Endothelial cell of hepatic sinusoid (primary cell): ENCODE measurements around the gene HTR3E.

Experiments
- in situ Hi-C: cut with HindIII; loops from 2 replicates; pipeline ENCODE4 v1.10.0; 2017; ENCODE audit warnings: low sequenced_read_pairs

The HTR3E gene

DNA sequence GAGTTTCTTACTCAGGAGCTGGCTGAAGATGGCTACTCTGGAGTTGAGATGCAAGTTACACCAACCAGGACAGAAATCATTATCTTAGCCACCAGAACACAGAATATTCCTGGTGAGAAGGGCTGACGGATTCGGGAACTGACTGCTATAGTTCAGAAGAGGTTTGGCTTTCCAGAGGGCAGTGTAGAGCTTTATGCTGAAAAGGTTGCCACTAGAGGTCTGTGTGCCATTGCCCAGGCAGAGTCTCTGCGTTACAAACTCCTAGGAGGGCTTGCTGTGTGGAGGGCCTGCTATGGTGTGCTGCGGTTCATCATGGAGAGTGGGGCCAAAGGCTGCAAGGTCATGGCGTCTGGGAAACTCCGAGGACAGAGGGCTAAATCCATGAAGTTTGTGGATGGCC, 52.9 kb downstream of the HTR3E start:
- in situ Hi-C loops = loop anchor here (5.0 kb wide), 2 partner anchors 43 to 57 kb away; no protein-coding TSS in a partner anchor

DNA sequence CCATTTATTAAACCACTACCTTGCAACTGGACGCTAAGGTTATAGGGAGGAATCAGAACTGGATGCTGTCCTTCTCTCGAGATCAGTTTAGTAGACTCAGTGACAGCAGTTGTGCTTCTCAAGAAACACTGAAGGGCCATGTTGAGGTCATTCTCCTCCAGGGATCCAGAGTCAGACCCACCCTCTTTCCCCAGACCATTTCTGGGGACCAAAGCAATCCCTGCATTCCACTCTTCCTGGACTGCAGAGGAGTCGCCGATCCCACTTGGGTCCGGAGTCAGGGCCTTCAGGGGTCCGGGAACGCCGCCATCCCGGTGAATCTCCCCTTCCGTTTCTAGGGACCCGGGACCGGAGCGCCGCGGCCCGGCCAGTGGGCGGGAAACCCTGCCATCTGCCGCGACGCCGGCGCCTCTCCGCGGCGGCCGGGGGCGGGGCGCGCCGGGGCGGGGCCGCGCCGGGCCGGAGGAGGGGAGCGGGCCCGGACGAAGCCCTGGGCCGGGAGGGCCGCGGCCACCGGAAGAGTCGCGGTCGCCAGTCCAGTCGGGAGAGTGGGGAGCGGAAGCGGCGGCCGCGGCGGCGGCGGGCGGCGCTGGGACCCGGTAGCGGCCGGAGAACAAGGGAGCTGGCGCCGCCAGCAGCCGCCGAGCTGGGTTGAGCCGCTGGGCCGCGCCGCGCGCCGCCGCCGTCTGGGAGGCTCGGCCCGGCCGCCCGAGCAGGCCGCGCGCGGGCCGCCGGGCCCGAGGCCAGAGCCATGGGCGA, 58.2 kb downstream of the HTR3E start, which contains the start of gene DVL3:
Gene DVL3, plus strand, starts transcription at position 493 of the 759 bp plus-strand sequence. Its CDS starts 259 bp downstream, at position 752.
- in situ Hi-C loops = no loop called here

DNA sequence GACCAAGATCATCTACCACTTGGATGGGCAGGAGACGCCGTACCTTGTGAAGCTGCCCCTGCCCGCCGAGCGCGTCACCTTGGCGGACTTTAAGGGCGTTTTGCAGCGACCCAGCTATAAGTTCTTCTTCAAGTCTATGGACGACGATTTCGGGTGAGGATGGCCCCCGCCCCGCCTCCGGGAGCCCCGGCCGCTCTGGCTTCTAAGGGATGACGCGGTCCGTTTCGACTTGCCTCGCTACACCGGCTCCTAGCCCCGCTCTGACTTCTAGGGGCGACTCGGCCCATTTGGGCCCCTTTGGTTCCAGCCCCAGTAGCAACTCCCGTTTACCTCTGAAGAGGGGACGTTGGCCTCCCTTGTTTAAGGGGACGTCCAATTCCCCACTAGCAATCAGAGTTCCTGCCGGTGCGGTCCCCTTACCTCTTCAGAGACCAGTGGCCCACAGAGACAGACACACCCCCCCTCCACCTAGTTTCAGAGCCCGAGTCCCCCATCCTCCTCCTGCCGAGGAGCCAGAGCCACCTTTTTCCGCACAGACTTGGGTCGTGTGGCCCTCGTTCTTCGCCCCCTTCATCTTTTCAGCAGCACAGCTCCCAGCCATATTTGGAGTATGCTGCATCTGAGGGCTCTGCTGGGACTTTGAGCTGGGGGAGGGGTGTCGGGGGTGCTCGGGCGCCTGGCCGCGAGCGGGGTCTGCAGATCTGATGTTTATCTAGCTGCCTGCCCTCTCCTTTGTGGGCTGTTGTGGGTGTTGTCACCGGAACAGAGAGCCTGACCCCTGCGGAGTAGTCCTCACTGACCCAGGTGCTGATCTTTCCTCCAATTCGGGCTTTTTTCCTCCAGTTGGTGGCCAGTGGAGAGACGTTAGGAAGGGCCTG, 59.0 kb downstream of the HTR3E start:
- in situ Hi-C loops = no loop called here

DNA sequence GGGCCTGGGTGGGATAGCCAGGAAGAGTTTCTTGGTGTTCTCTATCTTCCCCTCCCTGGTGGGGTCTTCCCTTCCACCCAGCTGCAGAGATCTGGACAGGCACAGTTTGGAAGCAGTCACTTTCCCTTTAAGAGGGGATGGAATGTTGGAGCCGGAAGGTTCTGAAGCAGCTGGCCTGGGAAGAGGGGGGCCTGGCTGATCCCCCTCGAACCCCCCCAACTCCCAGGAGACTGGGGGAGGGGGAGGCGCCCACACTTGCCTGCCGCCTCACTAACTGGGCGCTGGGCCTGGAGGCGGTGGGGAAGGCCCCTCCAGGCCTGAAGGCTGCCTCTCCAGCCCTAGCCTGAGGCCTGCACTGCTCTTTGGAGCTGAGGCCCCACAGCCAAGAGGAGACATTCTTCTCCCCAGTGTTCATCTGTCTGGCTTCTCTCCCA, 59.7 kb downstream of the HTR3E start:
- in situ Hi-C loops = no loop called here
